DOHH2 (cell line): ENCODE results near the gene KCNIP1.

ENCODE experiments used
- H3F3A ChIP-seq: fragments of 200-600 bp; sonication (generic), shearing (Covaris generic); 2 replicates; pipeline ENCODE4 v1.6.0; 2016; ENCODE audit warnings: antibody characterized with exemption, mild to moderate bottlenecking; ENCODE audit not compliant: control insufficient read depth, insufficient read depth
- H3K27ac ChIP-seq: fragments of 200-600 bp; sonication (generic); 2 replicates; pipeline ENCODE4 v1.5.1; 2014; ENCODE audit warnings: low read depth, mild to moderate bottlenecking, low read length, moderate library complexity
- H3K27me3 ChIP-seq: fragments of 200-600 bp; sonication (generic); 2 replicates; pipeline ENCODE4 v1.6.1; 2014; ENCODE audit warnings: mild to moderate bottlenecking, low read length, mixed read lengths; ENCODE audit not compliant: control insufficient read depth
- H3K36me3 ChIP-seq: fragments of 200-600 bp; sonication (generic); 2 replicates; pipeline ENCODE4 v1.6.1; 2014; ENCODE audit warnings: mild to moderate bottlenecking, low read length, moderate library complexity, mixed read lengths; ENCODE audit not compliant: control insufficient read depth
- H3K4me1 ChIP-seq: fragments of 200-600 bp; sonication (generic); 2 replicates; pipeline ENCODE4 v1.6.1; 2014; ENCODE audit warnings: mild to moderate bottlenecking, low read length, mixed read lengths; ENCODE audit not compliant: control insufficient read depth
- H3K4me2 ChIP-seq: fragments of 200-600 bp; sonication (generic); 2 replicates; pipeline ENCODE4 v1.6.0; 2014; ENCODE audit warnings: mild to moderate bottlenecking, low read length, moderate library complexity
- H3K4me3 ChIP-seq: fragments of 200-600 bp; sonication (generic); 2 replicates; pipeline ENCODE4 v1.5.1; 2014; ENCODE audit warnings: mild to moderate bottlenecking, low read length, mixed read lengths
- H3K79me2 ChIP-seq: fragments of 200-600 bp; sonication (generic); 2 replicates; pipeline ENCODE4 v1.6.1; 2014; ENCODE audit warnings: mild to moderate bottlenecking, low read length, mixed read lengths; ENCODE audit not compliant: control insufficient read depth
- H3K9me2 ChIP-seq: fragments of 200-600 bp; sonication (generic); replicated peaks from 2 replicates; pipeline ENCODE4 v1.6.1; 2014; ENCODE audit warnings: mild to moderate bottlenecking, low read length, mixed read lengths; ENCODE audit not compliant: control insufficient read depth
- H3K9me3 ChIP-seq: fragments of 200-600 bp; sonication (generic); 2 replicates; pipeline ENCODE4 v1.6.1; 2014; ENCODE audit warnings: antibody characterized with exemption, low read length, mixed read lengths; ENCODE audit not compliant: control insufficient read depth, insufficient read depth
- H4K20me1 ChIP-seq: fragments of 200-600 bp; sonication (generic); 2 replicates; pipeline ENCODE4 v1.6.0; 2014; ENCODE audit warnings: low read depth, mild to moderate bottlenecking, antibody characterized with exemption, low read length, moderate library complexity; ENCODE audit not compliant: control insufficient read depth, insufficient read depth
- CTCF ChIP-seq: fragments of 200-600 bp; sonication (generic); IDR thresholded peaks from one replicate; pipeline ENCODE4 v1.5.1; 2014; ENCODE audit warnings: antibody characterized with exemption, mild to moderate bottlenecking, low read depth, low read length; ENCODE audit not compliant: poor library complexity, severe bottlenecking
- EZH2phosphoT487 ChIP-seq: fragments of 200-600 bp; sonication (generic); IDR thresholded peaks from 2 replicates; pipeline ENCODE4 v1.6.1; 2017; ENCODE audit warnings: borderline replicate concordance, mild to moderate bottlenecking, antibody characterized with exemption, low read length, moderate library complexity, mixed read lengths

KCNIP1 gene

GRCh38 chr5:170642066-170642735 lies 138.4 kb downstream of the KCNIP1 start:
- H3K4me3 ChIP-seq: no peak overlapping the region
- H3K36me3 ChIP-seq: no peaks in the 10 kb centered on the region
- H3K27me3 ChIP-seq: peaks cover 8% of the 10 kb centered on the region; the same call in 1 of the 2 replicates
- no peaks in the 10 kb centered on the region for H3K9me2 ChIP-seq
- no peaks in the 10 kb centered on the region for H3K79me2 ChIP-seq
- H3K4me1 ChIP-seq: no peaks in the 10 kb centered on the region
- H3K27ac ChIP-seq: no peak overlapping the region
- no peak overlapping the region for H3K4me2 ChIP-seq
- no peaks in the 10 kb centered on the region for H3K9me3 ChIP-seq
- TF ChIP-seq CTCF: no peak
- TF ChIP-seq EZH2phosphoT487: no peak
- no peaks in the 10 kb centered on the region for H3F3A ChIP-seq
- no peaks in the 10 kb centered on the region for H4K20me1 ChIP-seq

GRCh38 chr5:170642776-170643436 lies 139.1 kb downstream of the KCNIP1 start:
- Histone ChIP-seq H3K36me3 (no peaks in the 10 kb centered on the region), H3K27ac (no peak overlapping the region), H3K4me1 (no peaks in the 10 kb centered on the region), H3K9me3 (no peaks in the 10 kb centered on the region), H3K79me2 (no peaks in the 10 kb centered on the region), H3K27me3 (peaks cover 8% of the 10 kb centered on the region; the same call in 1 of the 2 replicates), H3K4me3 (no peak overlapping the region), H3F3A (no peaks in the 10 kb centered on the region), H3K4me2 (no peak overlapping the region), H3K9me2 (no peaks in the 10 kb centered on the region), H4K20me1 (no peaks in the 10 kb centered on the region)
- TF ChIP-seq EZH2phosphoT487 (no peak), CTCF (no peak)

- no peak overlapping the region for H3K27ac ChIP-seq
- H3K4me3 ChIP-seq: no peak overlapping the region
- H3F3A ChIP-seq: no peaks in the 10 kb centered on the region
- no peaks in the 10 kb centered on the region for H3K79me2 ChIP-seq
- no peaks in the 10 kb centered on the region for H4K20me1 ChIP-seq
- TF ChIP-seq EZH2phosphoT487: no peak
- H3K9me3 ChIP-seq: no peaks in the 10 kb centered on the region
- H3K4me2 ChIP-seq: no peak overlapping the region
- no peaks in the 10 kb centered on the region for H3K9me2 ChIP-seq
- H3K27me3 ChIP-seq: peaks cover 8% of the 10 kb centered on the region; the same call in 1 of the 2 replicates
- no peaks in the 10 kb centered on the region for H3K36me3 ChIP-seq
- H3K4me1 ChIP-seq: no peaks in the 10 kb centered on the region
Observed at GRCh38 chr5:170643591-170643990, 139.8 kb downstream of the KCNIP1 start.

- Histone ChIP-seq H3K36me3 (no peaks in the 10 kb centered on the region), H3K4me3 (no peak overlapping the region), H3K79me2 (no peaks in the 10 kb centered on the region), H3K9me2 (no peaks in the 10 kb centered on the region), H3K27ac (no peak overlapping the region), H3K9me3 (no peaks in the 10 kb centered on the region), H3K4me2 (no peak overlapping the region), H3K27me3 (peaks cover 8% of the 10 kb centered on the region; the same call in 1 of the 2 replicates), H3K4me1 (no peaks in the 10 kb centered on the region), H4K20me1 (no peaks in the 10 kb centered on the region), H3F3A (no peaks in the 10 kb centered on the region)
- TF ChIP-seq CTCF (no peak), EZH2phosphoT487 (no peak)
Observed at GRCh38 chr5:170644501-170644900, 140.7 kb downstream of the KCNIP1 start.
